Epithelial cell of esophagus (primary cell): ENCODE measurements around the gene MBNL1.

Experiments
- DNase-seq: peaks from one replicate; pipeline ENCODE4 v3.0.0; 2010; ENCODE audit warnings: low read depth
- H3K4me3 ChIP-seq: 2 replicates; pipeline ENCODE4 v1.5.1; 2011; ENCODE audit warnings: mild to moderate bottlenecking, low read length, control low read depth
- TF ChIP-seq, protein P1 (sequence below): IDR thresholded peaks from 2 replicates; pipeline ENCODE4 v1.5.1; 2011; ENCODE audit warnings: low read depth, mild to moderate bottlenecking, low read length, control low read depth, inconsistent platforms; ENCODE audit not compliant: insufficient read depth; ENCODE audit errors: missing control alignments

The MBNL1 gene

DNA sequence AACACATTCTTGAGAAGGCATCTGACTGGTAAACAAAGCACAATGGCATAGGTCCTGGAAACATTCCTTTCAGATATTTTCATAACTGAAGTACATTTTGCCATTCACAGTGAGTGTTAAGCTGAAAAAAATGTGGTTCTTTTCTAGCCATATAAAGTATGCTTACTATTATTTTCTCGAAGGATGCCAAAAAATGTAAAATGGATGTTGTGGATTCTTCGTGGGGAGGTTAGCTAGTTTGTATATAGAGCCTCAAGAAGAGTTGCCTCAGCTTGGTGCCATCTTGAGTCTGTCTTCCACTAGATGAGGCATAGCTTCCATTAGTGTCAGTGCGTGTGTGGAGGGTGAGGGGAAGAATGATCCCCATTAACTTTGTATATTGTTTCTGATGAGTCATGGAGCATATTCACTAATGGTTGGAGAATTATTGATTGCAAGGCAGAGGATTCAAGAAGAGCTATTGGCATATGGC, 4.1 kb downstream of the MBNL1 start:
- TF ChIP-seq, protein P1, sequence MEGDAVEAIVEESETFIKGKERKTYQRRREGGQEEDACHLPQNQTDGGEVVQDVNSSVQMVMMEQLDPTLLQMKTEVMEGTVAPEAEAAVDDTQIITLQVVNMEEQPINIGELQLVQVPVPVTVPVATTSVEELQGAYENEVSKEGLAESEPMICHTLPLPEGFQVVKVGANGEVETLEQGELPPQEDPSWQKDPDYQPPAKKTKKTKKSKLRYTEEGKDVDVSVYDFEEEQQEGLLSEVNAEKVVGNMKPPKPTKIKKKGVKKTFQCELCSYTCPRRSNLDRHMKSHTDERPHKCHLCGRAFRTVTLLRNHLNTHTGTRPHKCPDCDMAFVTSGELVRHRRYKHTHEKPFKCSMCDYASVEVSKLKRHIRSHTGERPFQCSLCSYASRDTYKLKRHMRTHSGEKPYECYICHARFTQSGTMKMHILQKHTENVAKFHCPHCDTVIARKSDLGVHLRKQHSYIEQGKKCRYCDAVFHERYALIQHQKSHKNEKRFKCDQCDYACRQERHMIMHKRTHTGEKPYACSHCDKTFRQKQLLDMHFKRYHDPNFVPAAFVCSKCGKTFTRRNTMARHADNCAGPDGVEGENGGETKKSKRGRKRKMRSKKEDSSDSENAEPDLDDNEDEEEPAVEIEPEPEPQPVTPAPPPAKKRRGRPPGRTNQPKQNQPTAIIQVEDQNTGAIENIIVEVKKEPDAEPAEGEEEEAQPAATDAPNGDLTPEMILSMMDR, result no peak
- DNase-seq, result peak; percentile 53
- no peak overlapping the region for H3K4me3 ChIP-seq

DNA sequence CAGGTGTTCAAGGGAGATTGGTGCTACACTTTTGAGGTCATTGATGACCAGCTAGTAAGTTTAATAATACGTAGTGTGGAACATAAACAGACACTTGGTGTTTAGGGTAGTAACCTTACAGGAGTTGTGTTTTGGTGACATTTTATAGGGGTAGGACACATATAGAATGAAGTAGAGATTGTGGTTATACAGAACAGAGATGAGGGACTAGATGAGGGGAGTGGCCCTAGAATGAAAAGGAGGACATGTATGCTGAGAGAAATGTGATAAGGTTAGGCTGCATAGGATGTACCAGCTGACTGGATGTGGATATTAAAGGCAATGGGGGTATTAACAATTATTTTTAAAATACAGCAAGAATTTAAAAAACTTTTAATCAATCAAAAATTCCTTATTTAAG, 8.0 kb downstream of the MBNL1 start:
- TF ChIP-seq, protein P1, result no peak
- DNase-seq, result no peak
- H3K4me3 ChIP-seq, result no peak overlapping the region

DNA sequence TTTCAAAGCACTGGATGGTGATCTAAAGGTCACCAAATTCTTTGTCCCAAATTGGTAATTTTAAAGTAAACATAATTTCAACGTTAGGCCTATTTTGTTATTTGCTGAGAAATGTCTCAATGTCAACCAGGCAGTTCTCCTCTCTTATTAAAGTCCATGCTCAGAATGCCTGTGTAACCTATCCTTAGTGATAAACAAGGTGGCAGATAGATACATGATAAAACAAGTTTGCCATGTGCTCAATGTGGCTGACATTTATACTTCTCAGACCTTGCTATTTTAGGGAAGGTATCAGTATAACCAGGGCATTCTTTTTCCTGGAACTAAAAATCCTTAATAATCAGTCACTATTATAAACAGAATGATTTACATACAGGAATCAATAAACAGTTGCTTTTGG, 8.5 kb downstream of the MBNL1 start:
- DNase-seq, result no peak
- H3K4me3 ChIP-seq, result no peak overlapping the region
- TF ChIP-seq, protein P1, result no peak

DNA sequence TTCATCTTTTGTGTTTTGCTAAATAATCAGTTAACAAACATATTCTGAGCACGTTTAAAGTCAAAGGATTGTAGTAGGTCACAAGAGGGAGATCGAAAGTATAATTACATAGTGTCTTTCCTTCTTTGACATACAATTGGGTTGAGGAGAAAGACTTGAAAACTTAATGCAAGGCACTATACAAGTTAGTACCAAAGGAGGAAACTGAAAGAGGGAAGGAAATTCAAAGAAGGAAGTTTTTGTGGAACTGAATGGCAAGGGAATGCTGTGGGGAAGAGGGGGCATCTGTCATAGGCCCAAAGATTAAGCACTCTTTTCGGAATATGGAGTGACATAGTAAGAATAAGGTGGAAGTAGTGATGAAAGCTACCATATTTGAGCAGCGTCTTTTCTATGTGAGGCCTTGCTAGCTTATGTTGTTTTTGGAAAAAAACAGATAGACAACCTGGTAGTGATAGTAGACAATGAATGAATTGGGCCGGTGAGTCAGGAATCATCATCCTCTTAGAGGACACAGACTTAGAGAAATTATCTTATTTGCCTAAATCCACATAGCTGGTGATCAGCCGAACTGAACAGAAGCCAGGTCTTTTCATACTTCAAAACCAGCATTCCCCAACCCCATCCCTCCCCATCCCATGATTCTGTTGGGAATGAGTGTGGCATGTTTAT, 10.2 kb downstream of the MBNL1 start:
- TF ChIP-seq, protein P1, result no peak
- no peak overlapping the region for H3K4me3 ChIP-seq
- no peak for DNase-seq

DNA sequence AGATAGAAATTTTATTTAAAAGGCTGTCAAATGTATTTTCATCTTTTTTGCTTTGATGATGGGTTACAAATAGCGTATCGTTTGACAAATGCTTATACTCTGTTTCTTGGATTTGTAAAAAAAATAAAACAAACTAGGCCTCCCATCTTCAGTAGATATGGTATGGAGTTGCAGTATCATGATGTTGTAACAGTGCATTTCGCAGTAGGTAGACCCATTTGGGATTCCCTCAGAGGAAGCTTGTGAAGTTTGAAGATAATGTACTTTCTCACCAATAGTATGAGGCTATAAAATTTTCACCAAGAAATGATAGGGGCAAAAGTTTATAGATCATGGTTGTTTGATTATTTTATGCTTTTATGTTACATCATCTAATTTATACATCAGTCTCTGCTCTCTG, 10.8 kb downstream of the MBNL1 start:
- no peak for DNase-seq
- TF ChIP-seq, protein P1, result no peak
- H3K4me3 ChIP-seq, result no peak overlapping the region

DNA sequence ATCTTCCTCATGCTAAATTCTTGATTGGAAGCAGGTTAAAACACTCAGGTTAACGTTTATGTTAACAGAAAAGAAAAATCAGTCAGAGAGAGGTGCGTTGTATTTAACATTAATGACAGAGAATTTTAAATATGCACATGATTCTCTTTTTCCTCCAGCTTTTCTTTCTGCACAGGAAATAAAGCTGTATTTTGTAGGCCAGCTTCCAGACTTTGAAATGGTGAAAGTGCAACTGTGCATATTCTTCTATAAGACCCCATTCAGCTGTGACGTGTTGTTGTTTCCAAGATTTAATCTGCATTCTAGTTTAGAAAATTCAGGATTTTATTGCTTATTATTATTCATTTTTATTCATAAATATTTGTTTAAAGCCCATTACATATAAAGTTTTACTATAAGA, 11.8 kb downstream of the MBNL1 start:
- DNase-seq, result no peak
- H3K4me3 ChIP-seq, result no peak overlapping the region
- TF ChIP-seq, protein P1, result no peak

DNA sequence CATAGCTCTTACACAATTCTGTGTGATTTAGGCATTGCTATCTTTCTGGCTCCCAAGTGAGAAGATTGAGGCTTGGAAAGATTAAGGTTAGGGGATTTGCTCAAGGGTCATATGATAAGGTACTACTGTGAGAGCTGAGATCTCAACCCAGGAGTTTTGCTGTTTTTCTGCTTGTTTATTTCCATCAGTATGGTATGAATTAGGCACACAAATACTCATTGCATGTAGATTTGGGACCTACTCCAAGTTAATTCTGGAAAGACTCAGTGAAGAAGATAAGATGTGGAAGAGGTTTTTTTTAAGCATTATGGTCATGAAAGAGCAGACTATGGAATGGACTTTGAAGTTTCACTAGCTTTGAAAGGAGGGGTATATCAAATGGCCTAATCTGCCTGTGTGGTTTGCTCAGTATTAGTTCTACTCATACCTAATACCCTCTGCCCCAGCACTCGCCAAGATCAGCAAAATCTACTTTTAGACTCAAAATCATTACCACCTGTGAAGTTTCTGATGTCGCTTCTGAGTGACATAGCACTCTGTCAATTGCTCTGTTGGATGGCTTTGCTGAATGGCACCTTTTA, 12.5 kb downstream of the MBNL1 start:
- TF ChIP-seq, protein P1, result no peak
- no peak overlapping the region for H3K4me3 ChIP-seq
- no peak for DNase-seq
